HEK293 (cell line): ENCODE measurements around the gene COPZ1.

Experiments
- AEBP2 ChIP-seq: fragments of 450-650 bp; formaldehyde crosslinking; IDR thresholded peaks from 2 replicates; pipeline ENCODE4 v1.5.1; 2016; ENCODE audit warnings: missing biosample characterization, missing genetic modification characterization, borderline replicate concordance
- EGR2 ChIP-seq: fragments of 450-650 bp; formaldehyde crosslinking; IDR thresholded peaks from 2 replicates; pipeline ENCODE4 v1.5.1; 2016; ENCODE audit warnings: low read depth, missing biosample characterization, missing genetic modification characterization
- HIC1 ChIP-seq: fragments of 450-650 bp; formaldehyde crosslinking; IDR thresholded peaks from 2 replicates; pipeline ENCODE4 v1.5.1; 2016; ENCODE audit warnings: missing biosample characterization, missing genetic modification characterization
- HOXD13 ChIP-seq: sonication (generic); formaldehyde crosslinking; IDR thresholded peaks from 2 replicates; pipeline ENCODE4 v1.8.0; 2022; ENCODE audit warnings: missing genetic modification reagents, borderline replicate concordance
- IKZF3 ChIP-seq: fragments of 450-650 bp; IDR thresholded peaks from 2 replicates; pipeline ENCODE4 v1.5.0; 2018; ENCODE audit warnings: missing biosample characterization, mild to moderate bottlenecking, missing genetic modification characterization, moderate library complexity
- KLF7 ChIP-seq: fragments of 450-650 bp; formaldehyde crosslinking; IDR thresholded peaks from 2 replicates; pipeline ENCODE4 v1.5.1; 2016; ENCODE audit warnings: missing biosample characterization, missing genetic modification characterization, borderline replicate concordance
- OSR2 ChIP-seq: fragments of 450-650 bp; formaldehyde crosslinking; IDR thresholded peaks from 2 replicates; pipeline ENCODE4 v1.5.1; 2016; ENCODE audit warnings: missing biosample characterization, missing genetic modification characterization
- PRDM10 ChIP-seq: fragments of 450-650 bp; formaldehyde crosslinking; IDR thresholded peaks from 2 replicates; pipeline ENCODE4 v1.5.1; 2016; ENCODE audit warnings: missing biosample characterization, missing genetic modification characterization
- RBAK ChIP-seq: fragments of 450-650 bp; formaldehyde crosslinking; IDR thresholded peaks from 2 replicates; pipeline ENCODE4 v1.5.1; 2016; ENCODE audit warnings: missing biosample characterization, missing genetic modification characterization
- TRIM28 ChIP-seq: IDR thresholded peaks from 2 replicates; pipeline ENCODE4 v1.6.1; 2011; ENCODE audit warnings: low read length, control low read depth, borderline replicate concordance
- ZBTB10 ChIP-seq: fragments of 450-650 bp; formaldehyde crosslinking; IDR thresholded peaks from 2 replicates; pipeline ENCODE4 v1.5.1; 2016; ENCODE audit warnings: missing biosample characterization, missing genetic modification characterization
- ZBTB20 ChIP-seq: fragments of 450-650 bp; formaldehyde crosslinking; IDR thresholded peaks from 2 replicates; pipeline ENCODE4 v1.5.1; 2016; ENCODE audit warnings: missing biosample characterization, missing genetic modification characterization
- ZBTB48 ChIP-seq: fragments of 450-650 bp; formaldehyde crosslinking; IDR thresholded peaks from 2 replicates; pipeline ENCODE4 v1.5.1; 2016; ENCODE audit warnings: missing biosample characterization, missing genetic modification characterization
- ZFP69B ChIP-seq: fragments of 450-650 bp; formaldehyde crosslinking; IDR thresholded peaks from 2 replicates; pipeline ENCODE4 v1.5.1; 2016; ENCODE audit warnings: missing biosample characterization, missing genetic modification characterization
- ZNF148 ChIP-seq: fragments of 450-650 bp; formaldehyde crosslinking; IDR thresholded peaks from 2 replicates; pipeline ENCODE4 v1.5.0; 2017; ENCODE audit warnings: missing biosample characterization, missing genetic modification characterization, borderline replicate concordance
- ZNF19 ChIP-seq: fragments of 450-650 bp; formaldehyde crosslinking; IDR thresholded peaks from 2 replicates; pipeline ENCODE4; 2016; ENCODE audit warnings: missing biosample characterization, missing genetic modification characterization, low read depth
- ZNF221 ChIP-seq: fragments of 450-650 bp; formaldehyde crosslinking; IDR thresholded peaks from 2 replicates; pipeline ENCODE4 v1.5.1; 2017; ENCODE audit warnings: missing biosample characterization, missing genetic modification characterization, borderline replicate concordance
- ZNF280D ChIP-seq: fragments of 450-650 bp; formaldehyde crosslinking; IDR thresholded peaks from 2 replicates; pipeline ENCODE4 v1.5.1; 2016; ENCODE audit warnings: missing biosample characterization, missing genetic modification characterization
- ZNF341 ChIP-seq: fragments of 450-650 bp; formaldehyde crosslinking; IDR thresholded peaks from 2 replicates; pipeline ENCODE4; 2016; ENCODE audit warnings: low read depth, missing biosample characterization, missing genetic modification characterization
- ZNF549 ChIP-seq: fragments of 450-650 bp; IDR thresholded peaks from 2 replicates; pipeline ENCODE4 v1.5.1; 2018; ENCODE audit warnings: missing biosample characterization, missing genetic modification characterization, mild to moderate bottlenecking, inconsistent platforms, moderate library complexity
- ZNF830 ChIP-seq: fragments of 450-650 bp; IDR thresholded peaks from 2 replicates; pipeline ENCODE4 v1.5.0; 2018; ENCODE audit warnings: missing biosample characterization, missing genetic modification characterization, low read depth, mild to moderate bottlenecking, moderate library complexity
- ZNF843 ChIP-seq: fragments of 450-650 bp; formaldehyde crosslinking; IDR thresholded peaks from 2 replicates; pipeline ENCODE4 v1.5.1; 2016; ENCODE audit warnings: missing biosample characterization, missing genetic modification characterization
- ZSCAN16 ChIP-seq: fragments of 450-650 bp; formaldehyde crosslinking; IDR thresholded peaks from 2 replicates; pipeline ENCODE4 v1.5.1; 2016; ENCODE audit warnings: missing biosample characterization, missing genetic modification characterization

The COPZ1 gene

GRCh38 chr12:54371328-54372112 is 46.6 kb downstream of the COPZ1 start (continued):
- TF ChIP-seq ZNF280D (tag by site-specific recombination) (no peak), ZBTB20 (tag by site-specific recombination) (no peak), ZFP69B (tag by site-specific recombination) (no peak), ZNF221 (no peak), RBAK (tag by site-specific recombination) (no peak), HIC1 (no peak), ZBTB48 (tag by site-specific recombination) (peak; percentile 88), ZNF843 (tag by site-specific recombination) (no peak), OSR2 (tag by site-specific recombination) (no peak), ZNF830 (tag by site-specific recombination) (no peak), HOXD13 (CRISPR knock-in tag) (no peak), ZNF549 (no peak), ZNF19 (tag by site-specific recombination) (no peak), ZBTB10 (no peak), TRIM28 (no peak), IKZF3 (tag by site-specific recombination) (peak; percentile 62; the same call in 1 of the 2 replicates), ZNF341 (tag by site-specific recombination) (peak; percentile 44), AEBP2 (tag by site-specific recombination) (no peak), ZSCAN16 (tag by site-specific recombination) (no peak), PRDM10 (tag by site-specific recombination) (peak; percentile 94), EGR2 (tag by site-specific recombination) (no peak), KLF7 (tag by site-specific recombination) (no peak), ZNF148 (tag by site-specific recombination) (no peak)
